Body of pancreas (tissue), 4 donors: ENCODE data around the gene GPER1. TPM values are rescaled to one million over a fixed set of nuclear protein-coding genes. Genes with fewer than 3 reads are reported as not detected.

Experiments used
- ATAC-seq: fragments of 150-250 bp; one replicate; pipeline ENCODE4 v1.9.1; 2016
- DNase-seq, 4 donors: peaks; one replicate each; pipeline ENCODE4 v3.0.0-alpha.2; 2019
- H3K27ac ChIP-seq, 4 donors: fragments of 200-600 bp; sonication (generic); 1 replicate in 3 of 4; 2 replicates in 1 of 4; pipeline versions ENCODE4 v1.5.1 to v1.6.1; 2016 to 2019; ENCODE audit warnings: mild to moderate bottlenecking in 1 of 4, mixed read lengths in 1 of 4, moderate library complexity in 1 of 4
- H3K27me3 ChIP-seq, 2 donors: fragments of 200-600 bp; sonication (generic); one replicate each; pipeline ENCODE4 v1.6.0; 2016; ENCODE audit warnings: mild to moderate bottlenecking in 1 of 2
- H3K36me3 ChIP-seq, 2 donors: fragments of 200-600 bp; sonication (generic); replicated peaks in 1 of 2; 2 replicates each; pipeline ENCODE4 v1.5.1; 2016; ENCODE audit warnings: low read depth in 2 of 2; ENCODE audit not compliant: insufficient read depth in 1 of 2
- H3K4me1 ChIP-seq: fragments of 200-600 bp; sonication (generic); one replicate; pipeline ENCODE4 v1.6.0; 2016
- H3K4me3 ChIP-seq, 2 donors: fragments of 200-600 bp; sonication (generic); 1 replicate in 1 of 2; 2 replicates in 1 of 2; pipeline ENCODE4 v1.5.1; 2016 to 2019
- H3K9me3 ChIP-seq, 3 donors: fragments of 200-600 bp; sonication (generic); 1 replicate in 2 of 3; 2 replicates in 1 of 3; pipeline ENCODE4 v1.5.1; 2016
- CTCF ChIP-seq, 7 experiments: fragments of 450-650 bp in 4 of 7; fragments of 200-600 bp in 3 of 7; sonication (generic) in 3 of 7; IDR thresholded peaks; one replicate each; pipeline ENCODE4 v1.5.1; 2016 to 2019; ENCODE audit warnings: antibody characterized with exemption in 7 of 7
- POLR2A ChIP-seq, 3 donors: fragments of 450-650 bp; IDR thresholded peaks; one replicate each; pipeline ENCODE4 v1.6.1; 2016; ENCODE audit warnings: antibody characterized with exemption in 3 of 3, mild to moderate bottlenecking in 2 of 3
- WGBS, 2 donors: methylation state at CpG; one replicate each; pipeline ENCODE4 v1.1.5; 2017; 5-methylcytosine and 5-hydroxymethylcytosine counted together
- intact Hi-C: fragments of 100-400 bp; cut with DNase I; formaldehyde crosslinking; loops from one replicate; pipeline ENCODE4 v1.15.1; 2023
- total RNA-seq, 2 donors: library from RNA; depleted of rRNA; stranded (reverse); fragments of >200 nt; gene quantifications; one replicate each; pipeline ENCODE4 v1.1.0, GENCODE V29; 2016

GPER1 gene
- total RNA-seq, 2 donors from 2014 or later: 1.0 TPM; not detected in 1

GRCh38 chr7:1117321-1117928 is 29.5 kb downstream of the GPER1 start:
- ATAC-seq: no peak
- TF ChIP-seq CTCF (IDR thresholded peaks at IDR 0.05) (no peak), POLR2A (IDR thresholded peaks at IDR 0.05) (no peak)
- Histone ChIP-seq H3K36me3 (no peaks in the 10 kb centered on the region), H3K9me3 (no peaks in the 10 kb centered on the region), H3K27me3 (no peaks in the 10 kb centered on the region), H3K27ac (no peak overlapping the region), H3K4me1 (no peaks in the 10 kb centered on the region), H3K4me3 (no peak overlapping the region)
- no peak for DNase-seq
- whole genome bisulfite sequencing, 2 donors: 92 to 95% methylated on average over 38 of the region's 38 CpGs
- intact Hi-C loops: no loop called here

DNA sequence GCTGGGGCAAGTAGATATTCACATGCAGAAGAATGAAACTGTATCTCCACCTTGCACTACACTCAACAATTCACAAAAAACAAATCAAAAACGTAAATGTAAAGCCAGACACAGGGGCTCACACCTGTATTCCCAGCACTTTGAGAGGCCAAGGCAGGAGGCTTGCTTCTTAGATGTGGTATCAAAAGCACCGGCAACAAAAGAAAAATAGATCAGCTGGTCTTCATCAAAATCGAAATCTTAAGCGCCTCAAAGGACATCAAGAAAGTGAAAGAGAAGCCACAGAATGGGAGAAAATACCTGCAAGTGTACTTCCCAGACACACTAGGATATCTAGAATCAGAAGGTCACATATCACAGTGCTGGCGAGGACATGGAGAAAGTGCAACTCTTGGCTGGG is 31.3 kb downstream of the GPER1 start:
- ATAC-seq: no peak

DNA sequence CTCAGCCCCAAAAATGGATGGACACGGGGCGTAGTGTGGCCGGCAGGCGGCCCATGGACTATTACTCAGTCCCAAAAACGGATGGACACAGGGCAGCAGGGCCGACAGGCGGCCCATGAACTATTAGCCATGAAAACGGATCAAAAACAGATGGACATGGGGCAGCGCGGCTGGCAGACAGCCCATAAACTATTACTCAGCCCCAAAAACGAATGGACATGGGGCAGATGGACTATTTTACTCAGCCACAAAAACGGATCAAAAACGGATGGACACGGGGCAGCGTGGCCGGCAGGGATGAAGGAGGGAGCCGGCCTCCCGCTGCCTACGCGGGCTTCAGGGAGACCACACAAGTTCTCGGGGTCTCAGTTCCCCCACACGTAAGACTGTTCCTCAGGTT is 32.9 kb downstream of the GPER1 start:
- ATAC-seq (no peak), DNase-seq (no peak)
- peaks cover 4% of the 10 kb centered on the region for H3K4me1 ChIP-seq
- H3K27me3 ChIP-seq: no peaks in the 10 kb centered on the region
- WGBS, 2 donors: 91 to 93% methylated on average over 22 of the region's 22 CpGs
- no peak overlapping the region for H3K4me3 ChIP-seq
- intact Hi-C loops: no loop called here
- no peaks in the 10 kb centered on the region for H3K9me3 ChIP-seq
- H3K36me3 ChIP-seq: no peaks in the 10 kb centered on the region
- no peak overlapping the region for H3K27ac ChIP-seq
- no peak for TF ChIP-seq CTCF (IDR thresholded peaks at IDR 0.05)
- TF ChIP-seq POLR2A (IDR thresholded peaks at IDR 0.05): no peak

More for the DNA sequence above, 31.3 kb downstream of the GPER1 start:
- Histone ChIP-seq H3K9me3 (no peaks in the 10 kb centered on the region), H3K36me3 (no peaks in the 10 kb centered on the region), H3K4me3 (no peak overlapping the region), H3K27me3 (no peaks in the 10 kb centered on the region), H3K4me1 (no peaks in the 10 kb centered on the region), H3K27ac (no peak overlapping the region)
- DNase-seq: no peak
- intact Hi-C loops: no loop called here
- TF ChIP-seq POLR2A (IDR thresholded peaks at IDR 0.05): no peak
- TF ChIP-seq CTCF (IDR thresholded peaks at IDR 0.05): no peak
- WGBS, 2 donors: 82 to 84% methylated on average over 5 of the region's 5 CpGs

DNA sequence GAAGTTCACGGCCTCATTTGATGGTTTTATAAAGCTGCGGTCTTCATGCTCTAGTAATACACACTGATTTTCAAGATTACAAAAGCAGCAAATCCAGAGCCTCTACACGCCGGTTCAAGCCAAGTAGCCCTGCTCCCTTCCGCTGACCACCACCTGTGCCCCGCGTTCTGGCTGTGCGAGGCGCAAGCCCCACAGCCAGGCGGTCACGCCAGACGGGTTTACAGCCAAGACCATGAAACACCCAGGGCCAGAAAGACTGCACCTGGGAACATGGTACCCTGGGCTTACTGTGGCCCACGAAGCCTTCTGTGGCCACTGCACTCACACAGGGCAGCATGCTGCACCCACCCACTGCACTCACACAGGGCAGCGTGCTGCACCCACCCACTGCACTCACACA is 33.6 kb downstream of the GPER1 start:
- no peaks in the 10 kb centered on the region for H3K27me3 ChIP-seq
- H3K27ac ChIP-seq: no peak overlapping the region
- ATAC-seq (no peak), DNase-seq (no peak)
- H3K36me3 ChIP-seq: no peaks in the 10 kb centered on the region
- 84 to 92% methylated on average over 6 to 13 of the region's 14 CpGs for WGBS, 2 donors
- H3K4me1 ChIP-seq: peaks cover 4% of the 10 kb centered on the region
- TF ChIP-seq POLR2A (IDR thresholded peaks at IDR 0.05) (no peak), CTCF (IDR thresholded peaks at IDR 0.05) (no peak)
- no peaks in the 10 kb centered on the region for H3K9me3 ChIP-seq
- intact Hi-C loops: no loop called here
- H3K4me3 ChIP-seq: no peak overlapping the region
